CD14-positive monocyte (primary cell): ENCODE results near the gene ANKLE2. TPM values are rescaled to one million over a fixed set of nuclear protein-coding genes. Genes with fewer than 3 reads are reported as not detected.

Experiments used
- DNase-seq, 3 donors: peaks; one replicate each; pipeline ENCODE4 v3.0.0-alpha.2; 2011 to 2022
- H2AFZ ChIP-seq: 2 replicates; pipeline ENCODE4 v1.6.0; 2012; ENCODE audit warnings: mild to moderate bottlenecking, low read depth, low read length, inconsistent platforms; ENCODE audit not compliant: insufficient read depth, poor library complexity, severe bottlenecking
- H3K27ac ChIP-seq, 2 donors: 1 replicate in 1 of 2; 2 replicates in 1 of 2; pipeline ENCODE4 v1.5.1; 2012 to 2013; ENCODE audit warnings: low read length in 2 of 2, control low read depth in 1 of 2, inconsistent platforms in 1 of 2, low read depth in 1 of 2, mild to moderate bottlenecking in 1 of 2
- H3K27me3 ChIP-seq, 2 donors: one replicate each; pipeline versions ENCODE4 v1.6.0 to v1.6.1; 2011 to 2013; ENCODE audit warnings: low read length in 2 of 2; ENCODE audit not compliant: control insufficient read depth in 2 of 2, insufficient read depth in 2 of 2
- H3K36me3 ChIP-seq, 2 donors: replicated peaks in 1 of 2; 1 replicate in 1 of 2; 2 replicates in 1 of 2; pipeline versions ENCODE4 v1.5.1 to v1.6.1; 2012 to 2013; ENCODE audit warnings: low read length in 2 of 2, control low read depth in 1 of 2, inconsistent platforms in 1 of 2, mild to moderate bottlenecking in 1 of 2; ENCODE audit not compliant: insufficient read depth in 2 of 2, control insufficient read depth in 1 of 2
- H3K4me1 ChIP-seq, 2 donors: 1 replicate in 1 of 2; 2 replicates in 1 of 2; pipeline versions ENCODE4 v1.5.1 to v1.6.1; 2012 to 2013; ENCODE audit warnings: low read length in 2 of 2, control low read depth in 1 of 2, inconsistent platforms in 1 of 2, mild to moderate bottlenecking in 1 of 2, moderate library complexity in 1 of 2; ENCODE audit not compliant: insufficient read depth in 2 of 2, control insufficient read depth in 1 of 2
- H3K4me2 ChIP-seq: replicated peaks from 2 replicates; pipeline ENCODE3; 2012; ENCODE audit warnings: low read length, moderate library complexity, mild to moderate bottlenecking; ENCODE audit not compliant: poor library complexity, severe bottlenecking; ENCODE audit errors: extremely low read depth
- H3K4me3 ChIP-seq, 3 experiments: fragments of 200-600 bp in 1 of 3; sonication (generic) in 1 of 3; replicated peaks in 1 of 3; 1 replicate in 2 of 3; 2 replicates in 1 of 3; pipeline ENCODE4 v1.5.1; 2011 to 2013; ENCODE audit warnings: low read length in 3 of 3, mild to moderate bottlenecking in 3 of 3, control low read depth in 2 of 3, low read depth in 2 of 3, inconsistent platforms in 1 of 3, moderate library complexity in 1 of 3
- H3K79me2 ChIP-seq: 2 replicates; pipeline ENCODE4 v1.6.0; 2012; ENCODE audit warnings: mild to moderate bottlenecking, control low read depth, inconsistent platforms, low read length, moderate library complexity; ENCODE audit not compliant: insufficient read depth
- H3K9ac ChIP-seq: 2 replicates; pipeline ENCODE4 v1.6.0; 2017; ENCODE audit warnings: low read length, mild to moderate bottlenecking; ENCODE audit not compliant: insufficient read depth, poor library complexity, severe bottlenecking
- H3K9me3 ChIP-seq, 2 donors: replicated peaks in 1 of 2; 1 replicate in 1 of 2; 2 replicates in 1 of 2; pipeline versions ENCODE4 v1.5.1 to v1.6.1; 2012 to 2013; ENCODE audit warnings: low read length in 2 of 2, control low read depth in 1 of 2; ENCODE audit not compliant: control insufficient read depth in 1 of 2, insufficient read depth in 1 of 2
- H4K20me1 ChIP-seq: 2 replicates; pipeline ENCODE4 v1.6.0; 2012; ENCODE audit warnings: mild to moderate bottlenecking, low read length, control low read depth, moderate library complexity; ENCODE audit not compliant: insufficient read depth
- H3K27ac Mint-ChIP-seq, 7 donors: one replicate each; pipeline ENCODE4 v1.8.0; 2020; ENCODE audit warnings: mild to moderate bottlenecking in 7 of 7, mixed read lengths in 7 of 7, moderate library complexity in 6 of 7, inconsistent platforms in 2 of 7
- H3K27me3 Mint-ChIP-seq, 3 donors: one replicate each; pipeline ENCODE4 v1.8.0; 2021 to 2022; ENCODE audit warnings: low read depth in 3 of 3, mild to moderate bottlenecking in 3 of 3, mixed read lengths in 3 of 3, moderate library complexity in 3 of 3, inconsistent platforms in 1 of 3
- H3K36me3 Mint-ChIP-seq, 2 donors: one replicate each; pipeline ENCODE4 v1.8.0; 2020; ENCODE audit warnings: mixed read lengths in 2 of 2, inconsistent platforms in 1 of 2, mild to moderate bottlenecking in 1 of 2
- H3K4me1 Mint-ChIP-seq: one replicate; pipeline ENCODE4 v1.8.0; 2020; ENCODE audit warnings: mild to moderate bottlenecking, mixed read lengths
- H3K4me3 Mint-ChIP-seq, 2 donors: one replicate each; pipeline ENCODE4 v1.8.0; 2020; ENCODE audit warnings: mild to moderate bottlenecking in 2 of 2, mixed read lengths in 2 of 2, moderate library complexity in 1 of 2
- H3K9me3 Mint-ChIP-seq, 7 donors: one replicate each; pipeline ENCODE4 v1.8.0; 2020 to 2022; ENCODE audit warnings: mixed read lengths in 7 of 7, mild to moderate bottlenecking in 6 of 7, moderate library complexity in 6 of 7, inconsistent platforms in 2 of 7
- WGBS: methylation state at CpG from one replicate; pipeline ENCODE4 v1.1.5; 2013; ENCODE audit warnings: missing lambda C conversion rate; ENCODE audit not compliant: insufficient coverage; 5-methylcytosine and 5-hydroxymethylcytosine counted together
- intact Hi-C, 2 donors: fragments of 100-400 bp; cut with micrococcal nuclease; formaldehyde crosslinking; loops; one replicate each; pipeline versions ENCODE4 v1.15.0 to v1.15.1; 2023
- polyA plus RNA-seq, 3 donors: library from polyadenylated mRNA; depleted of rRNA in 1 of 3; unstranded in 2 of 3; stranded (reverse) in 1 of 3; fragments of 300-500 nt in 2 of 3; fragments of >200 nt in 1 of 3; fragmentation: Illumina TruSeq in 2 of 3; gene quantifications; 1 replicate in 2 of 3; 2 replicates in 1 of 3; pipeline ENCODE4 v1.2.3, GENCODE V29; 2012 to 2021
- TF ChIP-seq, protein P1 (sequence below): fragments of 200-600 bp; IDR thresholded peaks from one replicate; pipeline ENCODE4 v1.8.0; 2022; ENCODE audit warnings: antibody characterized with exemption, mild to moderate bottlenecking

ANKLE2 gene
- polyA plus RNA-seq, 3 donors, result 10.1 to 88.4 (median 15.0) TPM

DNA sequence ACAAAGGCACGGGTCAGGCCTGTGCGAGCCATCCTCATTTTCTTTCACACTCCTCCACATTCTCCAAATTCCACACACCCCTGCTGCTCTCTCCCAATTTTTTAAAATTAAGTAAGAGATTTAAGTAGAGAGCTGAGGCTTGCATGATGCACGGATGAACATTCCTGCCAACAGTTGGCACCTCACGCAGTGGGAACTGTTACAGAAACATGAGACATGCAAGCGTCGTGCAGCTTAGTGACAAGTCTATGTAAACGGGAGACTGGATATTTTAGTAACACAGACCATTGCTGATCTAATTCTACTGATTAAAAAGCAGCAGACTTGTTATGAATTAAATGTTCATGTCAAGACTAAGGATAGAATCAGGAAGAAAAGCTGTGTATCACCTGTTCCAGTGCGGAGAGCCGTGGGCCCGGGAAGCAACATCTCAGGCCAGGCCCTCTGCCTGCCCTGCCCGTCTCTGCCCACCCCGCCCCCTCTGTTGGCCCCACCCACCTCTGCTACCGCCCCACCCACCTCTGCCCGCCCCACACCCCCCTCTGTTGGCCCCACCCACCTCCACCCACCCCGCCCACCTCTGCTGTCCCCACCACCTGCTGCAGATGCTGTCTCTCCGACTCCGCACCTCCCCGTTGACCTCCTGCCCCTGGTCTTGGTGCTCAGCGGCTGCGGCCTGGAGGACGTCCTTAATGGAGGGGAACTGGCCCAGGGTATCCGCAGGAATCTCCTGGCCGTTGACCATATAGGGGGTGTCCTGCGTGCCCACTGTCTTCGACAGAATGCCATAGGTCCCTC, 45.9 kb upstream of the ANKLE2 start:
- Mint-ChIP-seq H3K36me3 (peaks cover 71 to 89% of the 10 kb centered on the region in 2 donors), H3K27me3 (no peaks in the 10 kb centered on the region), H3K4me3 (no peak overlapping the region), H3K27ac (peak overlapping the region in 3 of 7 donors; percentile 19 to 75 (median 44)), H3K9me3 (peaks cover 0 to 7% (median 5%) of the 10 kb centered on the region in 7 donors), H3K4me1 (no peaks in the 10 kb centered on the region)
- WGBS, result 98% methylated on average over 11 of the region's 25 CpGs
- no peaks in the 10 kb centered on the region for H3K4me1 ChIP-seq
- no peak overlapping the region for H2AFZ ChIP-seq
- TF ChIP-seq, protein P1, sequence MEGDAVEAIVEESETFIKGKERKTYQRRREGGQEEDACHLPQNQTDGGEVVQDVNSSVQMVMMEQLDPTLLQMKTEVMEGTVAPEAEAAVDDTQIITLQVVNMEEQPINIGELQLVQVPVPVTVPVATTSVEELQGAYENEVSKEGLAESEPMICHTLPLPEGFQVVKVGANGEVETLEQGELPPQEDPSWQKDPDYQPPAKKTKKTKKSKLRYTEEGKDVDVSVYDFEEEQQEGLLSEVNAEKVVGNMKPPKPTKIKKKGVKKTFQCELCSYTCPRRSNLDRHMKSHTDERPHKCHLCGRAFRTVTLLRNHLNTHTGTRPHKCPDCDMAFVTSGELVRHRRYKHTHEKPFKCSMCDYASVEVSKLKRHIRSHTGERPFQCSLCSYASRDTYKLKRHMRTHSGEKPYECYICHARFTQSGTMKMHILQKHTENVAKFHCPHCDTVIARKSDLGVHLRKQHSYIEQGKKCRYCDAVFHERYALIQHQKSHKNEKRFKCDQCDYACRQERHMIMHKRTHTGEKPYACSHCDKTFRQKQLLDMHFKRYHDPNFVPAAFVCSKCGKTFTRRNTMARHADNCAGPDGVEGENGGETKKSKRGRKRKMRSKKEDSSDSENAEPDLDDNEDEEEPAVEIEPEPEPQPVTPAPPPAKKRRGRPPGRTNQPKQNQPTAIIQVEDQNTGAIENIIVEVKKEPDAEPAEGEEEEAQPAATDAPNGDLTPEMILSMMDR, result no peak
- intact Hi-C loops, result no loop called here
- peaks cover 24% of the 10 kb centered on the region for H4K20me1 ChIP-seq
- no peak overlapping the region for H3K4me3 ChIP-seq
- no peaks in the 10 kb centered on the region for H3K9me3 ChIP-seq
- H3K27me3 ChIP-seq, result no peaks in the 10 kb centered on the region
- H3K4me2 ChIP-seq, result no peak overlapping the region
- peaks cover 20% of the 10 kb centered on the region for H3K79me2 ChIP-seq
- H3K9ac ChIP-seq, result no peak overlapping the region
- H3K36me3 ChIP-seq, result peaks cover 65 to 83% of the 10 kb centered on the region in 2 donors
- no peak overlapping the region for H3K27ac ChIP-seq
- no peak for DNase-seq

DNA sequence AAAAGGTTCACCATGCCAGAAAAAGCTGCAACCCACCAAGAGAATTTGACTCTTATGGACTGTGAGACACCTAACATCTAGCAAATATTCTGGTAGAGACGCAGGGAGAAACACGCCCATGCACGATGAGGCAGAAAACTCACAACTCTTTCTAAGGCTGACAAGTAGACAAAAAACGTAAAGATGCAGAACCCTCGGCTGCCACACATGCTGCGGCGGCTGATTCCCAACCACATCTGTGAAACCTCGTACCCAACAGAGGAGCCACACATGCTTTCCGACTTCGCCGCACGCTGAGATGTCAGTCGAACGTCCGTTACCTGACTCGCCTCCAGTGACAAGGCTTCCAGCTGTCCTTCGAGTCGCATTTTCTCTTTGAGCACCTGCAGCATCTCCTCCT, 45.2 kb upstream of the ANKLE2 start:
- peaks cover 62 to 83% of the 10 kb centered on the region in 2 donors for H3K36me3 ChIP-seq
- H3K4me2 ChIP-seq, result no peak overlapping the region
- H3K27ac Mint-ChIP-seq, result no peak overlapping the region
- H3K27me3 Mint-ChIP-seq, result no peaks in the 10 kb centered on the region
- no peaks in the 10 kb centered on the region for H3K4me1 ChIP-seq
- peaks cover 69 to 89% of the 10 kb centered on the region in 2 donors for H3K36me3 Mint-ChIP-seq
- no peaks in the 10 kb centered on the region for H3K9me3 ChIP-seq
- no peak overlapping the region for H3K4me3 ChIP-seq
- no peak overlapping the region for H2AFZ ChIP-seq
- peaks cover 24% of the 10 kb centered on the region for H4K20me1 ChIP-seq
- H3K9me3 Mint-ChIP-seq, result peaks cover 0 to 7% (median 5%) of the 10 kb centered on the region in 7 donors
- H3K4me1 Mint-ChIP-seq, result no peaks in the 10 kb centered on the region
- WGBS, result 97% methylated on average over 18 of the region's 18 CpGs
- H3K27ac ChIP-seq, result no peak overlapping the region
- H3K27me3 ChIP-seq, result no peaks in the 10 kb centered on the region
- no peak overlapping the region for H3K9ac ChIP-seq
- no peak overlapping the region for H3K4me3 Mint-ChIP-seq
- H3K79me2 ChIP-seq, result peaks cover 20% of the 10 kb centered on the region
- no peak for DNase-seq
- intact Hi-C loops, result no loop called here
- TF ChIP-seq, protein P1, result no peak
